NCI-H69 (cell line): ENCODE measurements around the gene CAPZA2.
"Not testable (repeated sequence)": the region's sequence is repeated elsewhere in the genome, so short reads cannot be mapped to it uniquely, and the experiment has no call there.

Experiments used
- DNase-seq: peaks from one replicate; lab custom pipeline; 2025; lab: John Stamatoyannopoulos, UW

The CAPZA2 gene

DNA sequence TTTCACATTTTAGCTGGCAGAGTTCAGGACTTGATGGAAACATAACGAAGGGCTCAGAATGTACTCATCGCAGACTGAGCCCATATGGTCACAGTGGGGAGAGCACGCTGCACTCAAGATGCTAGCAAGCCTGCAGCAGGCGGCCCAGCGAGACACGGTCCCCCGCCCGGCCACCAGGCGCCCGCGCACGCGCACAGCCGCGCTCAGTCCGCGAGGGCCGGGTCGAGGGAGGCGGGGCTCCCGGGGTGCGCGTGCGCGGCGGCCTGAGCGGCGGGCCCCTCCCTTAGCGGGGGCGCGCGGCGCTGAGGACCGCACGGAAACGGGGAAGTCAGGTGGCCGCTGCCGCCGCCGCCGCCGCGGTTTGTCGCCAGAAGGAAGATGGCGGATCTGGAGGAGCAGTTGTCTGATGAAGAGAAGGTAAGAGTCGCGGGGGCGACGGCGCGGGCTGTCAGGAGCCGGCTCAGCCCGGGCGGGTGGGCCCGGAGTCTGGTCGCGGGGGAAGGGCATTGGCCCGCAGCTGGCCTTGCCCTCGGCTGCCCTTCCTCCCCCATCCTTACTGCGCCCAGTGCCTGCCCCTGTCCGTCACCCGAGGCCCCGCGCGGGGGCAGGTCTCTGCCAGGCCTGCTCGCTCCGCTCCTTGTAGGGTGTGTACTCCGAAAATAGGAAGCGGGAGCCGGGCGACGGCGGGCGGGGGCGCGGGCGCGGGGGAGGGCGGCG lies at the start of gene CAPZA2:
CAPZA2 (plus strand) TSS at position 354 of the 717 bp plus-strand sequence; CDS start at position 379, 25 bp downstream.
- peak; percentile 98 for DNase-seq

DNA sequence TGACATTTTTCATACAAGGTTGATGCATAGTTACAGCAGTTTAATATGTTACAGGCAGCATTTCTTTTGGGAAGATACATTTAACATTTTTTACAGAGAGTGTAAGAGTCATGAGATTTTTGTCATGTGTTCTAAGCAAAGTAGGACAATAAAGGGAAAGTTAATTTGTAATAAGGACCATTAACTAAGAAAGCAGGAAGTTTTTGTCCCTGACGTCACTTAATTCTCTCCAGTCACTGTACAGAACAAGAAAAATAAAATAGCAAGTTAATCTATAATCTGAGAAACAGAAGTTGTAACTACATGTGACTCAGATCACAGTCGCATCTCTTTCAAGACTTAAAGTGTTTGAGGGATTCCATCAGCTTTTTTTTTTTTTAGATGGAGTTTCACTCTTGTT lies 49.5 kb upstream of the CAPZA2 start:
- no peak for DNase-seq

DNA sequence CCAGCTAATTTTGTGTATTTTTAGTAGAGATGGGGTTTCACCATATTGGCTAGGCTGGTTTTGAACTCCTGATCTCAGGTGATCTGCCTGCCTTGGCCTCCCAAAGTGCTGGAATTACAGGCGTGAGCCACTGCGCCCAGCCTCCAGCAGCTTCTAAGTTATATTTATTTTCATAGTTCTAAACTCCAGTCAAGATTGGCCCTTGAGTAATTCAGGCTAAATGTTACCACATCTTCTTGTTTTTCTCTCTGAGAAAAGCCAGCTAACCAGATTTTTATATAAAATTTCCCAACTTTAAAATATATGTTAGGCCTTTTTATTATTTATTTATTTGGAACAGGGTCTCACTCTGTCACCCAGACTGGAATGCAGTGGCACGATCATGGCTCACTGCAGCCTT lies 49.0 kb upstream of the CAPZA2 start:
- not testable (repeated sequence) for DNase-seq

- DNase-seq, result no peak
Observed at GRCh38 chr7:116815041-116815440, 47.3 kb upstream of the CAPZA2 start.

DNA sequence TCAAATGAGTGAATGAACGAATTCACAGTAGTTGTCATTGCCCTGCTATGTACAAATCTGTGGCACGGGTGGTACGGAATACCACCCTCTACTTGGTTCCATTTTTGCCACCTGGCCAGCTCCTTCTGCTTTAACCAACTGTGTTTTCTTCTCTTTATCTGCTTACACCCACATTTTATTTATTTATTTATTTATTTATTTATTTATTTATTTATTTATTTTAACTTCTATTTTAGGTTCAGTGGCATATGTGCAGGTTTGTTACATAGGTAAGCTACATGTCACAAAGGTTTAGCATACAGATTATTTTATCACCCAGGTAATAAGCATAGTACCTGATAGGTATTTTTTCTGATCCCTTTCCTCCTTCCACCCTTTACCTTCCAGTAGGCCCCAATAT lies 42.2 kb upstream of the CAPZA2 start:
- no peak for DNase-seq

GRCh38 chr7:116821647-116822046 lies 40.7 kb upstream of the CAPZA2 start:
- DNase-seq, result not testable (repeated sequence)

GRCh38 chr7:116824449-116824848 lies 37.9 kb upstream of the CAPZA2 start:
- DNase-seq, result no peak

DNA sequence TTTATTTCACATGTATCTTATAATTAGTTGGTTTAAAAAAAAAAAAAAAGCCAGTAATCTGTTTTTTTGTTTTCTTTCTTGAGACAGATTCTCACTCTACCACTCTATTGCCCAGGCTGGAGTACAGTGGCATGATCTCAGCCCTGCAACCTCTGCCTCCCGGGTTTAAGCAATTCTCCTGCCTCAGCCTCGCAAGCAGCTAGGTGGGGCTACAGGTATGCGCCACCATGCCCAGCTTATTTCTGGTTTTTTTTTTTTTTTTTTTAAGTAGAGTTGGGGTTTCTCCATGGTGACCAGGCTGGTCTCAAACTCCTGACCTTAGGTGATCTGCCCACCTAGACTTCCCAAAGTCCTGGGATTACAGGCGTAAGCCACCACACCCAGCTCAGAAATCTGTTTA lies 34.1 kb upstream of the CAPZA2 start:
- no peak for DNase-seq

DNA sequence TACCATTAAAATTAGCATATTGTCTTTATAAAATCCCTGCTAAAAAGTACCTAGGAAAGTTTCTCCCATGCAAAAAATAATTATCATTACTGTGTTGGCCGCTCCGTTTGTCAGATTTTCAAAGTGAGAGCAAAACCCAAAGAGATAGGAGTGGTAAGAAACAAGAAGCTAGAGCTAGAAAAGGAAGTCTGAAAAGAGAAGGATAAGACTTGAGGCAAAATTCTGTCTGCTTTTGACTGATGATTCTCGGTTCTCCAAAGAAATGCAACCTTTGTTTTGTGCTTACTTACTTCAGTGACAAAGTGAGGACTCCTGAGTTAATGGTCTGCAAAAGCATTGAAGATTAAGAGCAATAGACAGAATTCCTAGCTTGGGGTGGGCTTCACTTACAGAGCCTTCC lies 33.3 kb upstream of the CAPZA2 start:
- no peak for DNase-seq

GRCh38 chr7:116829493-116829892 lies 32.9 kb upstream of the CAPZA2 start:
- DNase-seq, result no peak

DNA sequence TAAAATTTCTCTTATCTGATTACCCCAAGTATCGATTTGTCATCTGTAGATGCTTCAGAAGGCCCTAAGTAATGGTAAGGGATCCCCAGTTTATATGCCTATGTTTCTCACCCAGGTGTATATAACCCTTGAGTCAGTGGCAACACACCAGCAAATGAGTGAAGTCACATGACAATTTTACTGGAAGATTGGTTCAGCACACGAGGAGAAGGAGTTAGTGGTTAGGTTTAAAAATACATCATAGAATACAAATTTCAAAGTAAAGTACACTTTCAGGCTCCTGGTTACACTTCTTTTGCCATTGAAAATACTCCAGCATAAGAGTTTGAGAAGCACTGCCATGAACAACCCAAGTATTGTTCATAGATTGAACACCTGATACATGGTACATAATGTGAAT lies 29.7 kb upstream of the CAPZA2 start:
- DNase-seq, result no peak

DNA sequence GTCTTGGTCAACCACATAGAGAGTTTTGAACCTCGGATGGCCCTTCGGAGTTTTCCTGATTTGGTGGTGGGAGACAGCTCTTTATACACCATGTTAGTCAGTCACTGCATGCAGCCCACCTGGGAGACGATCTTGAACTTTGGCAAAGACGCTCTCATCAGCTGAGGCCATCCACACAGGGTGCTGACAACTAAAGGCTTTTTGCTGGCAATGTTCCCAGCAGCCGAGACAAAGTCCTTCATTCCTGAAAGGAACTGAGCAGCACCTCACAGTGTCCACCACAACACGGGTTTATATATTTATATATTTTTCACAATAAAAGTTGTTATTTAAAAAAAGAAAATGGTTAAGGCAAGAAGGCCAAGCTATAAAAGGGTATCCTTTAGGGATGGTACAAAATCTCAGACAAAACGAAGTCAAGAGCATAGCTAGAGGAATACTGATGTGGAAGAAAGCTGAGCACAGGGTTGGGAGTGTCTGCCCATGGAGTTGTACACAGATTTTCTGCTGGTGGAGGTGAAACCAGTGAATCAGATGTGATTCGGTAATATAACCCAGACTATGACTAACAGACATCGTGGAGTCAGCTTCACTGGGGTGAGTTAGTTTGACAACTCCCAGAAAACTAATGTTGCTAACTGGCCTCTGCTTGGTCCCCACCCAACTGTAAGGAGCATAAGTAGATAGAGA lies 27.4 kb upstream of the CAPZA2 start:
- peak; percentile 63 for DNase-seq

- no peak for DNase-seq
Observed at GRCh38 chr7:116836048-116836447, 26.3 kb upstream of the CAPZA2 start.

DNA sequence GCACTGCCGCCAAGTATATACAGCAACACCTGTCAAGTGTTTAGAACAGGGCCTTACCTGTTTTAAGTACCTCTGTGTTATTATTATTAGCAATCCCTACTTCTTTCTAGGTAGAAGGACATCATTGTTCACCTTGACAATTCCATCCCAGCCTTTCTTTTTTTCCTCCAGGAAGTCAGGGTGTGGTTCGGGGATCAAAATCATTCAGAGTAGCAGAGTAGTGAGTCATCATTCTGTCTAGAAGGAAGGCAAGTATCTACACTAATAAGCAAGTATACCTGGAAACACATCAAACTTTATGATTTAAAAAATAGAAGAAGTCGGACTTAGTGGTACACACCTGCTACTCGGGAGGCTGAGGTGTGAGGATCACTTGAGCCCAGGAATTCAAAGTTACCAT lies 25.5 kb upstream of the CAPZA2 start:
- DNase-seq, result no peak

- DNase-seq, result no peak
Observed at GRCh38 chr7:116837586-116837985, 24.8 kb upstream of the CAPZA2 start.

- DNase-seq, result no peak
Observed at GRCh38 chr7:116840256-116840655, 22.1 kb upstream of the CAPZA2 start.

DNA sequence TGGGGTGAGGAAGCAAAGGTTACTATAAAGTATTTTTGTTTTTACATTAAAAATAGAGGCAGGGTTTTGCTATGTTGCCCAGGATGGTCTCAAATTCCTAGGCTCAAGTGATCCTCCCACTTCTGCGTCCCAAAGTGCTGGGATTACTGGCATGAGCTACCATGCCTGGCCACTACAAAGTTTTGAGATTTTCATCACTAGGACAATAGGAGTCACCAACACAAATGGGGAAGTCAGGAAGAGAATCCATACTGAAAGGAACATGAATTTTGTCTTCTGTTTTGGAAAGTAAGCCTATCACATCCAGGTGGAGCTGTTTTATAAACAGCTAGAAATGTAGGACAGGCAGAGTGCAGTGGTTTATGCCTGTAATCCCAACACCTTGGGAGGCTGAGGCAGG lies 20.0 kb upstream of the CAPZA2 start:
- DNase-seq, result no peak

GRCh38 chr7:116843378-116843777 lies 19.0 kb upstream of the CAPZA2 start:
- peak; percentile 66 for DNase-seq

- no peak for DNase-seq
Observed at GRCh38 chr7:116851175-116851574, 11.2 kb upstream of the CAPZA2 start.

GRCh38 chr7:116851671-116852070 lies 10.7 kb upstream of the CAPZA2 start:
- DNase-seq, result peak; percentile 18

DNA sequence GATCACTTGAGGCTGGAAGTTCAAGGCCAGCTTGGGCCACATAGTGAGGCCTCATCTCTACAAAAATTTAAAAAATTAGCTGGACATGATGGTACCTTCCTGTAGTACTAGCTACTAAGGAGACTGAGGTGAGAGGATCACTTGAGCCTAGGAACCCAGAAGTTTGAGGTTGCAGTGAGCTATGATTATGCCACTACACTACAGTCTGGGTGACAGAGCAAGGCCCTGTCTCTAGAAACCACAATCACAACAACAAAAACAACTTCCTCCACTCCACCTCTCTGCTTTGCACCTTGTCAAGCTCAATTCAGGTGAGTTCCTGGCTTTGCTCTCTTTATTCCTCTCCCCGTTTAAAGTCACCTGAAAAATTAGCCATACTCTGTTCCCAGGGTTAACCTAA lies 8.3 kb upstream of the CAPZA2 start:
- DNase-seq, result no peak

- DNase-seq, result no peak
Observed at GRCh38 chr7:116857052-116857451, 5.3 kb upstream of the CAPZA2 start.

- DNase-seq, result peak; percentile 63
Observed at GRCh38 chr7:116859323-116859722, 3.1 kb upstream of the CAPZA2 start.

- DNase-seq, result no peak
Observed at GRCh38 chr7:116861717-116862116, 670 bp upstream of the CAPZA2 start.
